Brain microvascular endothelial cell (primary cell): ENCODE results near the gene COMMD3.
A peak's percentile ranks its signal among the peaks of the same experiment; 100 is the strongest.

Experiments used
- DNase-seq: peaks from one replicate; pipeline ENCODE4 v3.0.0-alpha.2; 2020
- H3K27ac ChIP-seq: fragments of 250-450 bp; sonication (Bioruptor Pico); 2 replicates; pipeline ENCODE4 v1.5.1; 2020; ENCODE audit warnings: mild to moderate bottlenecking, moderate library complexity
- H3K27me3 ChIP-seq: fragments of 250-450 bp; sonication (Bioruptor Pico); replicated peaks from 2 replicates; pipeline ENCODE4 v1.5.1; 2020; ENCODE audit warnings: mild to moderate bottlenecking
- H3K36me3 ChIP-seq: fragments of 250-450 bp; sonication (Bioruptor Pico); replicated peaks from 2 replicates; pipeline ENCODE4 v1.5.1; 2020; ENCODE audit warnings: mild to moderate bottlenecking
- H3K4me3 ChIP-seq: 2 replicates; pipeline ENCODE4 v1.5.1; 2011; ENCODE audit warnings: low read depth, mild to moderate bottlenecking, control low read depth, low read length, moderate library complexity
- in situ Hi-C: cut with HindIII; loops from 2 replicates; pipeline ENCODE4 v1.10.0; 2017; ENCODE audit warnings: low sequenced_read_pairs, low pct_ligation_motif_present
- TF ChIP-seq, protein P1 (sequence below): IDR thresholded peaks from 2 replicates; pipeline ENCODE4 v1.5.1; 2011; ENCODE audit warnings: low read depth, mild to moderate bottlenecking, moderate library complexity, low read length, control low read depth, inconsistent platforms; ENCODE audit errors: missing control alignments

Gene COMMD3

DNA sequence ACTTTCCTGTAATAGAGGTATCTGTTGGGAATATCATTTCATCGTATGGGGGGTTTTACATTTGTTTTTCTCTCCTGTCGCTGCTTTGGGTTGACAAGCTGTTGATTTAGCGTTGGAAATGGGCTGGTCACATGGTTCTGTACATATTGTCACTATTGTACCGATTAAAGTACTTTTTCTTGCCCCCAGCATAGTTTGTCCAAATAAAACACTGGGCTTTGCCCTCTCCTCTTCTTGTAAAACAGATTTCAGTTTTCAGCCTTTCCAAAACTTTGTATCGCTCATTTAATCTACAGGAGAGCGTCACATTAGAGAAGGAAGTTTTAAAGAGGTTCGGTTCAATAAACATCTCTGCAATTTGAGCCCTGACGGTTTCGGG lies 8.7 kb downstream of the COMMD3 start:
- peaks cover 11% of the 10 kb centered on the region for H3K27me3 ChIP-seq
- no peak overlapping the region for H3K27ac ChIP-seq
- TF ChIP-seq, protein P1, sequence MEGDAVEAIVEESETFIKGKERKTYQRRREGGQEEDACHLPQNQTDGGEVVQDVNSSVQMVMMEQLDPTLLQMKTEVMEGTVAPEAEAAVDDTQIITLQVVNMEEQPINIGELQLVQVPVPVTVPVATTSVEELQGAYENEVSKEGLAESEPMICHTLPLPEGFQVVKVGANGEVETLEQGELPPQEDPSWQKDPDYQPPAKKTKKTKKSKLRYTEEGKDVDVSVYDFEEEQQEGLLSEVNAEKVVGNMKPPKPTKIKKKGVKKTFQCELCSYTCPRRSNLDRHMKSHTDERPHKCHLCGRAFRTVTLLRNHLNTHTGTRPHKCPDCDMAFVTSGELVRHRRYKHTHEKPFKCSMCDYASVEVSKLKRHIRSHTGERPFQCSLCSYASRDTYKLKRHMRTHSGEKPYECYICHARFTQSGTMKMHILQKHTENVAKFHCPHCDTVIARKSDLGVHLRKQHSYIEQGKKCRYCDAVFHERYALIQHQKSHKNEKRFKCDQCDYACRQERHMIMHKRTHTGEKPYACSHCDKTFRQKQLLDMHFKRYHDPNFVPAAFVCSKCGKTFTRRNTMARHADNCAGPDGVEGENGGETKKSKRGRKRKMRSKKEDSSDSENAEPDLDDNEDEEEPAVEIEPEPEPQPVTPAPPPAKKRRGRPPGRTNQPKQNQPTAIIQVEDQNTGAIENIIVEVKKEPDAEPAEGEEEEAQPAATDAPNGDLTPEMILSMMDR: no peak
- no peak for DNase-seq
- peak overlapping the region; percentile 62 for H3K4me3 ChIP-seq
- in situ Hi-C loops: no loop called here
- peaks cover 11% of the 10 kb centered on the region for H3K36me3 ChIP-seq

DNA sequence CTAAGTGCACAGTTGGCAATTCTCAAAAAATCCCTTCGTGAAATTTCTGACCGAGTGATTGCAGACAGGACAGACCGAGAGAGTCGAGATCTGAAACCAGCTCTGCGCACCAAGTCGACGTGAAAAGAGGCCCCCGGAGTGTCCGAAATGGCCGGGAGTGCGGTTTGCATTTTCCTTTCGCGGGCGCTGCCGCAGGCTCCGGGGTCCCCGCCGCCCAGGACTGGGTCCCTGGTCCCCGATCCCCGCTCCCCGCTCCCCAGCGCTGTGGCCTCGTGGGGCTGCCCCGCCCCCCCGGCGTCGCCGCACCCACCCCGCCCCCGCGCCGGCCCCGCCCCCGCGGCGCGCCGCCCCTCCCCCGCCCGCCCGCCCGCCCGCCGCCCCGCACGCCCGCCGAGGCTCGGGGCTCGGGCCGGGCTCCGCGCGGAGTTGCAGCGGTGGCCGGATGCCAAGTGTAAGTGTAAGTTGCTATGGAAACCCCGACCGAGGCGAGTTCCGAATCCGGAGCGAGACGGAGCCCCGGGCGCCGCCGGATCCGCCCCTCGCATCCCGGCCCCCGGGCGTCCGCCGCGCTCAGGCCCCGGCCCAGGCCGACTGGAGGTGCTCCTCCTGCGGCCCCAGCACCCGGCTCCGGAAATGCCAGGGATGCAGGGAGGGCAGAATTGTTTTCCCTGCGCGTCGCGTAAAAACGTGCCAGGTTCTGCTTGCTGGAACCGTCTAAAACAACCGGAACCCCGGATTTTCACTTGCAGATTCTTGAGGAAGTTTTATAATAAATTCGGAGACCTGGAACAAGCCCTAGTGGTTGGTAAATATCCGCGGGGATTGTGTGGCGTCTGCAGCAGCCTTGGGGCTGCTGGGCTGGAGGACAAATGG lies 9.3 kb downstream of the COMMD3 start:
- Histone ChIP-seq H3K27me3 (peaks cover 11% of the 10 kb centered on the region), H3K4me3 (peak overlapping the region; percentile 62), H3K36me3 (peaks cover 15% of the 10 kb centered on the region), H3K27ac (peak overlapping the region; percentile 20)
- in situ Hi-C loops: no loop called here
- DNase-seq: no peak
- TF ChIP-seq, protein P1: peak; percentile 23

DNA sequence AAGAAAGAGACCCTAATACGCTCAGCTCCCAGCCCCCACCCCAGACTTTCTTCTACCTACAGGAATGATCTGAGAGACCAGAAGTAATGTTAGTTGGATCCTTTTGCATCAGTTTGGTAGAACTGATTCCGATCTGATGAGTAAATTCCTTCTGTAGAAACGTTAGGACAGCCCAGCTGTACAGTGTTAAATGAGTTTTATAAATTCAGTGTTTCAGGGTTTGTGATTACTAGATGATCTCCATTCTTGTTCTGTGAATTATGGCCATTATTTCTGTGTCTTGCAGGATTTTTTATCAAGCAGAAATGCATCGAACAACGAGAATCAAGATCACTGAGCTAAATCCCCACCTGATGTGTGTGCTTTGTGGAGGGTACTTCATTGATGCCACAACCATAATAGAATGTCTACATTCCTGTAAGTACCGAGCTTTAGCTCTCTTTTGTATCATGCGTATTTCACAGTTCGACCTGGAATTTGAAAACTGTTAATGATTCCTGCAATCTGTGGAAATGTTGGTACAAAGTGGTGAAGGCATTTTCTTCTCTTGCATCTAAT lies 10.0 kb downstream of the COMMD3 start:
- TF ChIP-seq, protein P1: no peak
- DNase-seq: no peak
- H3K27me3 ChIP-seq: peaks cover 11% of the 10 kb centered on the region
- in situ Hi-C loops: no loop called here
- H3K36me3 ChIP-seq: peaks cover 15% of the 10 kb centered on the region
- peak overlapping the region; percentile 62 for H3K4me3 ChIP-seq
- H3K27ac ChIP-seq: no peak overlapping the region

DNA sequence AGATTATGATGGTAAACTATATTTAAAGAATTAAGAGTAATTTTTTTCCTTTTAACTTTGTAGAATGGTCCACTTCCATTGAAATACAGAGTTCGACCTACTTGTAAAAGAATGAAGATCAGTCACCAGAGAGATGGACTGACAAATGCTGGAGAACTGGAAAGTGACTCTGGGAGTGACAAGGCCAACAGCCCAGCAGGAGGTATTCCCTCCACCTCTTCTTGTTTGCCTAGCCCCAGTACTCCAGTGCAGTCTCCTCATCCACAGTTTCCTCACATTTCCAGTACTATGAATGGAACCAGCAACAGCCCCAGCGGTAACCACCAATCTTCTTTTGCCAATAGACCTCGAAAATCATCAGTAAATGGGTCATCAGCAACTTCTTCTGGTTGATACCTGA lies 13.0 kb downstream of the COMMD3 start:
- Histone ChIP-seq H3K36me3 (peaks cover 15% of the 10 kb centered on the region), H3K27ac (no peak overlapping the region), H3K27me3 (peaks cover 3% of the 10 kb centered on the region), H3K4me3 (no peak overlapping the region)
- in situ Hi-C loops: no loop called here
- TF ChIP-seq, protein P1: no peak
- DNase-seq: no peak

DNA sequence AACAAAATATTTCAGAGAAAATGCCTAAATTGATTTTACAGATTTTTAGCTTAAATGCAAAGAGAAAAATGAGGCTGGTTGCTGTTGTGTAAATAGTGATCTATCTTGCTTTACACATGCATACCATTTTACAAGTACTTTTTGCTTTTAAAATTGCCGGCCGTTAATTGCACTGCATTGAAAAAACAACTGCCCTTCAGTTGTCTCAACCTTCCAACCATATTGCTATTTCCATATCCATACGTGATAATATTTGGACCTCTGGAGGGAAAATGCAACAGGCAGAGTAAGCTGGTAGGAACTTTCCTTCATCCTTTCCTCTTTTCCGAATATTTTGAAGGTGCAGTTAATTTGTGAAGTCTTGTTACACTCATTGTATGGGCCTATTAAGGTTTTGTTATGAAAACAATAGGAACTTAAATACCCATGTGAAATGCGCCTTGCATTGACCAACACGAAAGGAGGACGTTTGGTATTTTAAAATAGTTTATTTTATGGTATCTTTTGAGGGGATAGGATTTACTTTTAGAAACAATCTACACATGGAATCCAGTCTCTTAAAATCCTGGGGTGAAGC lies 16.0 kb downstream of the COMMD3 start:
- DNase-seq: no peak
- H3K27ac ChIP-seq: no peak overlapping the region
- in situ Hi-C loops: no loop called here
- peaks cover 15% of the 10 kb centered on the region for H3K36me3 ChIP-seq
- TF ChIP-seq, protein P1: no peak
- peaks cover 29% of the 10 kb centered on the region for H3K27me3 ChIP-seq
- no peak overlapping the region for H3K4me3 ChIP-seq
